Neural crest cell (in vitro differentiated cells): ENCODE measurements around the gene TNFAIP2. TPM values are rescaled to one million over a fixed set of nuclear protein-coding genes. Genes with fewer than 3 reads are reported as not detected.

Experiments
- DNase-seq: peaks from one replicate; pipeline ENCODE4 v3.0.0; 2021; ENCODE audit warnings: low read depth, mixed read lengths, low spot score
- H3K27ac Mint-ChIP-seq: one replicate; pipeline ENCODE4 v1.8.0; 2021; ENCODE audit warnings: mild to moderate bottlenecking, mixed read lengths; ENCODE audit not compliant: unreplicated experiment
- H3K27me3 Mint-ChIP-seq: 2 replicates; pipeline ENCODE4 v1.8.0; 2021; ENCODE audit warnings: low read depth, mild to moderate bottlenecking, mixed read lengths
- H3K36me3 Mint-ChIP-seq: 2 replicates; pipeline ENCODE4 v1.8.0; 2021; ENCODE audit warnings: low read depth, mild to moderate bottlenecking, mixed read lengths
- H3K4me1 Mint-ChIP-seq: 2 replicates; pipeline ENCODE4 v1.8.0; 2021; ENCODE audit warnings: mixed read lengths
- H3K4me3 Mint-ChIP-seq: one replicate; pipeline ENCODE4 v1.8.0; 2021; ENCODE audit warnings: mild to moderate bottlenecking, mixed read lengths
- H3K9me3 Mint-ChIP-seq: 2 replicates; pipeline ENCODE4 v1.8.0; 2021; ENCODE audit warnings: mixed read lengths
- total RNA-seq: library from RNA; stranded (reverse); gene quantifications from 2 replicates; pipeline ENCODE4 v1.2.1, GENCODE V29; 2021
- TF ChIP-seq, protein P1 (sequence below): fragments of 200-600 bp; sonication (generic); conservative IDR thresholded peaks from 2 replicates; pipeline ENCODE4 v1.5.0; 2021; ENCODE audit warnings: antibody characterized with exemption, mild to moderate bottlenecking

The TNFAIP2 gene
- total RNA-seq, 1 donor from 2014 or later = 11.6 TPM

DNA sequence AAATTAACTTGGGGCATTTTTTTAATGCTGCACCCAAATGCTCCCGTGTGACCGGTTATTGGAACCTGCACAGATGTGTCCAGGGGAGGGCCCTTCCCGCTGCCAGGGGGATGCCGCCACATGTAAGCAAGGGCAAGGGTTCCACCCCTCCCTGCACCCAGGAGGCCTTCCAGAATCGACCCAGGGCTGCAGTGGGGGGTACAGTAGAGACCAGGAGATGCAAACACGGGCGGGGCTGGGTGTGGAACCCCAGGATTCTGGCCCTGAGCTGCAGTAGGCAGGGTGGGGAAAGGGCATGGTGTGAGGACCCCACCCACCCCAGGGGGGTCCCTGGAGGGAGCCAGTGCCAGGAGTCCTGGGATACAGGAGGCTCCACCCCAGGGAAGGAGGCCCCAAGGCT is 54.1 kb downstream of the TNFAIP2 start:
- Mint-ChIP-seq H3K36me3 (peaks cover 7% of the 10 kb centered on the region), H3K27me3 (peaks cover 10% of the 10 kb centered on the region), H3K27ac (no peak overlapping the region), H3K9me3 (peaks cover 9% of the 10 kb centered on the region), H3K4me1 (no peaks in the 10 kb centered on the region), H3K4me3 (no peak overlapping the region)
- TF ChIP-seq, protein P1, sequence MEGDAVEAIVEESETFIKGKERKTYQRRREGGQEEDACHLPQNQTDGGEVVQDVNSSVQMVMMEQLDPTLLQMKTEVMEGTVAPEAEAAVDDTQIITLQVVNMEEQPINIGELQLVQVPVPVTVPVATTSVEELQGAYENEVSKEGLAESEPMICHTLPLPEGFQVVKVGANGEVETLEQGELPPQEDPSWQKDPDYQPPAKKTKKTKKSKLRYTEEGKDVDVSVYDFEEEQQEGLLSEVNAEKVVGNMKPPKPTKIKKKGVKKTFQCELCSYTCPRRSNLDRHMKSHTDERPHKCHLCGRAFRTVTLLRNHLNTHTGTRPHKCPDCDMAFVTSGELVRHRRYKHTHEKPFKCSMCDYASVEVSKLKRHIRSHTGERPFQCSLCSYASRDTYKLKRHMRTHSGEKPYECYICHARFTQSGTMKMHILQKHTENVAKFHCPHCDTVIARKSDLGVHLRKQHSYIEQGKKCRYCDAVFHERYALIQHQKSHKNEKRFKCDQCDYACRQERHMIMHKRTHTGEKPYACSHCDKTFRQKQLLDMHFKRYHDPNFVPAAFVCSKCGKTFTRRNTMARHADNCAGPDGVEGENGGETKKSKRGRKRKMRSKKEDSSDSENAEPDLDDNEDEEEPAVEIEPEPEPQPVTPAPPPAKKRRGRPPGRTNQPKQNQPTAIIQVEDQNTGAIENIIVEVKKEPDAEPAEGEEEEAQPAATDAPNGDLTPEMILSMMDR = no peak
- DNase-seq = no peak

- no peak for DNase-seq
- no peak overlapping the region for H3K4me3 Mint-ChIP-seq
- H3K9me3 Mint-ChIP-seq = peaks cover 4% of the 10 kb centered on the region
- peaks cover 4% of the 10 kb centered on the region for H3K36me3 Mint-ChIP-seq
- H3K27me3 Mint-ChIP-seq = peaks cover 5% of the 10 kb centered on the region
- TF ChIP-seq, protein P1 = no peak
- H3K27ac Mint-ChIP-seq = no peak overlapping the region
- H3K4me1 Mint-ChIP-seq = no peaks in the 10 kb centered on the region
These were observed 55.3 kb downstream of the TNFAIP2 start for GRCh38 chr14:103178521-103178920.

GRCh38 chr14:103179094-103179493 is 55.8 kb downstream of the TNFAIP2 start:
- H3K4me1 Mint-ChIP-seq = no peaks in the 10 kb centered on the region
- peaks cover 8% of the 10 kb centered on the region for H3K27me3 Mint-ChIP-seq
- DNase-seq = no peak
- no peak overlapping the region for H3K4me3 Mint-ChIP-seq
- H3K9me3 Mint-ChIP-seq = peaks cover 4% of the 10 kb centered on the region
- H3K36me3 Mint-ChIP-seq = peaks cover 4% of the 10 kb centered on the region
- TF ChIP-seq, protein P1 = no peak
- H3K27ac Mint-ChIP-seq = no peak overlapping the region

DNA sequence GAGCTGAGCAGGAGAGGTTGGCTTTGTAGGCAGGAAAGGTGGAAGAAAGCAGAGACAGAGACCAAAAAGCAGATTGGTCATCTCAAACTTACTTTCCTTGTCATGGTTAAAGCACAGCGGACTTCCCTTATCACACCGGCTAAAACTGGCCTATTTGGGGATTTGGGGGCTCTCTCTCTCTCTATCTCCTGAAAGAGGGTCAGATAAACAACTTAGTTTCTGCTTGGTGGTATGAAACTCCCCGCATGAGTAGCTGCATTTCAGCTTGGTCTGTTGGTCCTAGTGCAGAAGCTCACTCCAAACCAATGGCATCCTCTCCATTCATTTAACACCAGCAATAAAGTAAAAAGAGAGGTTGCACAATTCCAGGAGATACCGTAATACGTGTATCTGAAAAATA is 57.1 kb downstream of the TNFAIP2 start:
- Mint-ChIP-seq H3K9me3 (no peaks in the 10 kb centered on the region), H3K4me3 (no peak overlapping the region), H3K27me3 (peaks cover 11% of the 10 kb centered on the region), H3K36me3 (peaks cover 2% of the 10 kb centered on the region), H3K4me1 (no peaks in the 10 kb centered on the region), H3K27ac (no peak overlapping the region)
- TF ChIP-seq, protein P1 = no peak
- no peak for DNase-seq

- no peak overlapping the region for H3K4me3 Mint-ChIP-seq
- peaks cover 13% of the 10 kb centered on the region for H3K4me1 Mint-ChIP-seq
- DNase-seq = no peak
- no peaks in the 10 kb centered on the region for H3K36me3 Mint-ChIP-seq
- no peaks in the 10 kb centered on the region for H3K9me3 Mint-ChIP-seq
- TF ChIP-seq, protein P1 = no peak
- H3K27me3 Mint-ChIP-seq = peaks cover 45% of the 10 kb centered on the region
- H3K27ac Mint-ChIP-seq = no peak overlapping the region
These were observed 60.8 kb downstream of the TNFAIP2 start for GRCh38 chr14:103184046-103184445.
